ENCODE data around the gene CYP11A1.
A peak's percentile ranks its signal among the peaks of the same experiment; 100 is the strongest.

Gene CYP11A1

DNA sequence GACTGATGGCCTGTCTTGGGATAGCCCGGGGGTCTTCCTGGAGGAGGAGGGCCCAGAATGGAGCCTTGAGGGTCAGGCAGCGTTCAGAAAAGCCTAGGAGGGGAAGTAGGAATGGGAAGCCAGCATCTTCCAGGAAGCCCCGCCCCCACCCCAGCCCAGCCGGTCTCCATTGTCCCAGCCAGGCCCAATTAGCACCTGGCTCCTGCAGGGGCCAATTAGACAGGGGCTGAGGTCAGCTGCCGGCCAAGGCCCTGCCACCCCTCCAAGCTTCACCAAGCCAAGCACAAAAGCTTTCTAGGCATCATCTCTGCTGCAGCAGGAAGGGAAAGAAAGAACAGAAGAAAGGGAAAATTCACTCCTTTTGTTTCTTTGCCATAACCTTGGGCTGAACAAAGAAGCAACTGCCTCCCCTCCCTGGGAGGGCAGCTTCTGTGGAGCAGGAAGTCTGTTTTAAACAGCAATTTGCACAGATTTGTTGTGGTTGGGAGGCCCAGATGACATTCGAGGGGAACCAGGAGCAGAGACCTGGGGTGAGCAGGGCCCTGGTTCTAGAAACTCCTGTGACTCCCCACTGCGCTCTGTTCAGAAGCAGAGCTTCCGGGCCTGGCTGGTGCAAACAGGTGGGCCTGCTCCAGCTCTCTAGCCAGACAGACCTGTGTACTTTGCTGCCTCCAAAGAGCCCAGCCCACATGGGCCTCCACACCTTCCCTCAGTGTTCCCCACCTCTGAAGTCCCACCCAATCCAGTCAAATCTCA lies 47.7 kb downstream of the CYP11A1 start:
- Histone ChIP-seq H3K4me2 (ENCODE audit: low read length) (no peak overlapping the region), H3K9me3 (ENCODE audit: control insufficient read depth, low read length) (no peaks in the 10 kb centered on the region), H3K36me3 (ENCODE audit: control insufficient read depth, insufficient read depth, low read length) (no peaks in the 10 kb centered on the region), H3K4me1 (no peaks in the 10 kb centered on the region), H3K27ac (no peak overlapping the region), H3K27me3 (ENCODE audit: control insufficient read depth, insufficient read depth, low read length) (no peaks in the 10 kb centered on the region), H3K79me2 (no peaks in the 10 kb centered on the region), H2AFZ (no peak overlapping the region), H3K4me3 (ENCODE audit: low read depth, low read length) (no peak overlapping the region), H3K9ac (no peak overlapping the region)
- TF ChIP-seq, protein P1, sequence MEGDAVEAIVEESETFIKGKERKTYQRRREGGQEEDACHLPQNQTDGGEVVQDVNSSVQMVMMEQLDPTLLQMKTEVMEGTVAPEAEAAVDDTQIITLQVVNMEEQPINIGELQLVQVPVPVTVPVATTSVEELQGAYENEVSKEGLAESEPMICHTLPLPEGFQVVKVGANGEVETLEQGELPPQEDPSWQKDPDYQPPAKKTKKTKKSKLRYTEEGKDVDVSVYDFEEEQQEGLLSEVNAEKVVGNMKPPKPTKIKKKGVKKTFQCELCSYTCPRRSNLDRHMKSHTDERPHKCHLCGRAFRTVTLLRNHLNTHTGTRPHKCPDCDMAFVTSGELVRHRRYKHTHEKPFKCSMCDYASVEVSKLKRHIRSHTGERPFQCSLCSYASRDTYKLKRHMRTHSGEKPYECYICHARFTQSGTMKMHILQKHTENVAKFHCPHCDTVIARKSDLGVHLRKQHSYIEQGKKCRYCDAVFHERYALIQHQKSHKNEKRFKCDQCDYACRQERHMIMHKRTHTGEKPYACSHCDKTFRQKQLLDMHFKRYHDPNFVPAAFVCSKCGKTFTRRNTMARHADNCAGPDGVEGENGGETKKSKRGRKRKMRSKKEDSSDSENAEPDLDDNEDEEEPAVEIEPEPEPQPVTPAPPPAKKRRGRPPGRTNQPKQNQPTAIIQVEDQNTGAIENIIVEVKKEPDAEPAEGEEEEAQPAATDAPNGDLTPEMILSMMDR (IDR thresholded peaks at IDR 0.05): no peak

DNA sequence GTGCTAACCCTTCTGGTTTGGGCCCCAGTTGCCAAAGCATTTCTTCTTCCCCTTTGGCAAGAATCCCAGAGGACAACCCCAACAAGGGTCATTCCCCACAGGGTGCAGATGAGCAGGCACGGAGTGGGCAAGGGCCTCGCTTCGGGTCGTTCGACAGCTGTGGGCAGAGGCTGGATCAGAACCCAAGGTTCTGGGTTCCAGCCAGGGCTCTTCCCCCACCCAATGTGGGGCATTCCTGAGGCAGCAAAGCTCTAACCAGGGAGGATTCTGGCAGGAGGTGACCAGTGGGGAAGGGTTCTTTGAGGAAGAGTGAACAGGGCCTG lies 48.3 kb downstream of the CYP11A1 start:
- H3K79me2 ChIP-seq: no peaks in the 10 kb centered on the region
- TF ChIP-seq, protein P1 (IDR thresholded peaks at IDR 0.05): no peak
- no peaks in the 10 kb centered on the region for H3K4me1 ChIP-seq
- no peaks in the 10 kb centered on the region for H3K9me3 ChIP-seq (ENCODE audit: control insufficient read depth, low read length)
- no peak overlapping the region for H3K4me2 ChIP-seq (ENCODE audit: low read length)
- no peaks in the 10 kb centered on the region for H3K36me3 ChIP-seq (ENCODE audit: control insufficient read depth, insufficient read depth, low read length)
- no peak overlapping the region for H3K27ac ChIP-seq
- H2AFZ ChIP-seq: no peak overlapping the region
- H3K9ac ChIP-seq: no peak overlapping the region
- no peaks in the 10 kb centered on the region for H3K27me3 ChIP-seq (ENCODE audit: control insufficient read depth, insufficient read depth, low read length)
- no peak overlapping the region for H3K4me3 ChIP-seq (ENCODE audit: low read depth, low read length)

DNA sequence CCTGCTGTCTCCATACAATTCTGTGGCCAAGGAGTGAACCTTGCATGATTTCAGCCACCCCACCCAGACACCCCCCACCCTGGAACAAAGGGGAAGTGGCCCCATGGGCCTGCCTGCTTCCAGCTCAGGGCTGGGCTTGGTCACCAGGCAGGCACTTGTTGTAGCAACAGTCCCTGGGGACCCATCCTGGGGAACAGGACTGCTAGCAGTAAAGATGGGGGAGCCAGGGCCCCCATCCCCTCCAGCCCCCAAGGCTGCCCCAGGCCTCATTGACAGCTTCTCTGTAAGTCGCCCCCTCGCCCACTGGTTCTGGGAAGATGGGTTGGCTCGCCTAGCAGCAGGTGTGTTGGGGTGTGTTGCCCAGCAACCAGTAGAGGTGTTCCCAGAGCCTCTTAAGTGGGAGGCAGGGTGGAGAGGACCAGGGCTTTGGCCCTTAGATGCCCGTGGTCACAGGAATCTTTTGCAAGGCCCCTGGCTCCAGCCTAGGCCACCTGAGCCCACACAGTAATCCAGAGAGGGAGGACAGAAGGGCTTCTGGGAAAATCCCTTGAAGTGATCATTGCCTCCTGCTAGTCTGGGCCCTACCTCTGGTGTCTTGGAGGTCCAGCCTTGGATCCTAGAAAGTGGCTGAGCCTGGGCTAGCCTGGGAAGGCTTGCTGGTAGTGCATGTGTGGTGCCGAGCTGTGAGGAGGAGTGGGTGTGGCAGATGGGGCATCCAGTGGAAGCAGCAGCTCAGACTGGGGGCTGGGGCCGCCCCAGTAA lies 48.9 kb downstream of the CYP11A1 start:
- Histone ChIP-seq H3K4me1 (no peaks in the 10 kb centered on the region), H3K4me2 (ENCODE audit: low read length) (no peak overlapping the region), H3K36me3 (ENCODE audit: control insufficient read depth, insufficient read depth, low read length) (no peaks in the 10 kb centered on the region), H3K27me3 (ENCODE audit: control insufficient read depth, insufficient read depth, low read length) (no peaks in the 10 kb centered on the region), H3K9me3 (ENCODE audit: control insufficient read depth, low read length) (no peaks in the 10 kb centered on the region), H3K9ac (no peak overlapping the region), H2AFZ (no peak overlapping the region), H3K27ac (no peak overlapping the region), H3K79me2 (no peaks in the 10 kb centered on the region), H3K4me3 (ENCODE audit: low read depth, low read length) (no peak overlapping the region)
- TF ChIP-seq, protein P1 (IDR thresholded peaks at IDR 0.05): no peak

DNA sequence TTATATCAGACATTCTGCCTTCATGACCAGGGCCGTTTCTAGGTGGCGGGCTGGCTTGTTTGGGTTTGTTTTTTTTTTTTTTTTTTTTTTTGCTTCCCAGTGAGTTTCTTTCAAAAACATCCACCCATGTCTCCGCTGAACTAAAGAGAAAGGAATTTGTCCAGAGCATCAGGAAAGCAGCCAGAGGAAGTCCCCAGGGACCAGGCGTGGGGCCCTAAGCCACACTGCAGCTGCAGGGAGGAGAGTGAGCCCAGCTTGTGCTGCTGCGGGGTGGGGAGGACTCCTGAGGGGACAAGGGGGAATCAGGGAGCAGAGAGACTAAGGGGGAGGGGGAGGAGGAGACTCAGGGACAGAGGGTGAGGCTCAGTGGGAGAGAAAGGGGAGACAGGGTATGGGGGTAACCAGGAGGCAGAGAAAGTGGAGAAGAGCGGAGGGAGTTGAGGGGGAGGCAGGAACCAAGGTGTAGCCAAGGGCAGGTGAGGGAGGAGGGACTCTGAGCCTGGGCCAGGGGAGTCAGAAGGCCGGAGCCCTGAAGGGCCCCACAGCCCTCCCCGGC lies 49.5 kb downstream of the CYP11A1 start:
- Histone ChIP-seq H3K9me3 (ENCODE audit: control insufficient read depth, low read length) (no peaks in the 10 kb centered on the region), H3K36me3 (ENCODE audit: control insufficient read depth, insufficient read depth, low read length) (no peaks in the 10 kb centered on the region), H3K4me2 (ENCODE audit: low read length) (no peak overlapping the region), H3K9ac (no peak overlapping the region), H3K4me3 (ENCODE audit: low read depth, low read length) (no peak overlapping the region), H2AFZ (no peak overlapping the region), H3K79me2 (no peaks in the 10 kb centered on the region), H3K4me1 (no peaks in the 10 kb centered on the region), H3K27me3 (ENCODE audit: control insufficient read depth, insufficient read depth, low read length) (no peaks in the 10 kb centered on the region), H3K27ac (peak overlapping the region; percentile 49)
- TF ChIP-seq, protein P1 (IDR thresholded peaks at IDR 0.05): no peak
